MM.1S (cell line): ENCODE results near the gene AKAP13.

Source experiments
- DNase-seq: peaks from one replicate; pipeline ENCODE4 v3.0.0-alpha.2; 2015
- H2AFZ ChIP-seq: fragments of 300-600 bp; sonication (generic); 2 replicates; pipeline ENCODE4 v1.6.0; 2016; ENCODE audit warnings: antibody characterized with exemption, low read length
- H3F3A ChIP-seq: fragments of 300-600 bp; sonication (generic); 2 replicates; pipeline ENCODE4 v1.6.1; 2016; ENCODE audit warnings: mild to moderate bottlenecking, antibody characterized with exemption, low read length, moderate library complexity, mixed read lengths; ENCODE audit not compliant: insufficient read depth
- H3K27ac ChIP-seq: fragments of 300-600 bp; sonication (generic); 2 replicates; pipeline ENCODE4 v1.5.1; 2016; ENCODE audit warnings: mild to moderate bottlenecking, low read length
- H3K27me3 ChIP-seq: fragments of 300-600 bp; sonication (generic); replicated peaks from 2 replicates; pipeline ENCODE4 v1.6.0; 2016; ENCODE audit warnings: low read length; ENCODE audit not compliant: insufficient read depth
- H3K36me3 ChIP-seq: fragments of 300-600 bp; sonication (generic); replicated peaks from 2 replicates; pipeline ENCODE4 v1.6.1; 2016; ENCODE audit warnings: mild to moderate bottlenecking, low read length, mixed read lengths; ENCODE audit not compliant: insufficient read depth
- H3K4me1 ChIP-seq: fragments of 300-600 bp; sonication (generic); 2 replicates; pipeline ENCODE4 v1.6.1; 2016; ENCODE audit warnings: low read length, mixed read lengths
- H3K4me2 ChIP-seq: fragments of 300-600 bp; sonication (generic); 2 replicates; pipeline ENCODE4 v1.6.0; 2016; ENCODE audit warnings: low read depth, low read length
- H3K4me3 ChIP-seq: fragments of 300-600 bp; sonication (generic); 2 replicates; pipeline ENCODE4 v1.5.1; 2016; ENCODE audit warnings: low read length, mixed read lengths
- H3K79me2 ChIP-seq: fragments of 300-600 bp; sonication (generic); 2 replicates; pipeline ENCODE4 v1.6.1; 2016; ENCODE audit warnings: mixed run types, low read length, mixed read lengths
- H3K9ac ChIP-seq: fragments of 300-600 bp; sonication (generic); 2 replicates; pipeline ENCODE4 v1.6.1; 2016; ENCODE audit warnings: low read length, mixed read lengths
- H3K9me2 ChIP-seq: fragments of 300-600 bp; sonication (generic); replicated peaks from 2 replicates; pipeline ENCODE4 v1.6.1; 2016; ENCODE audit warnings: mild to moderate bottlenecking, low read length, mixed read lengths; ENCODE audit not compliant: insufficient read depth
- H3K9me3 ChIP-seq: fragments of 300-600 bp; sonication (generic); replicated peaks from 2 replicates; pipeline ENCODE4 v1.6.1; 2016; ENCODE audit warnings: mild to moderate bottlenecking, low read length, mixed read lengths; ENCODE audit not compliant: insufficient read depth
- H4K20me1 ChIP-seq: fragments of 300-600 bp; sonication (generic); 2 replicates; pipeline ENCODE4 v1.6.1; 2016; ENCODE audit warnings: mild to moderate bottlenecking, low read length, moderate library complexity, mixed read lengths; ENCODE audit not compliant: insufficient read depth
- EZH2 ChIP-seq: fragments of 300-600 bp; sonication (generic); optimal IDR thresholded peaks from 2 replicates; pipeline ENCODE3; 2017; ENCODE audit warnings: low read depth, mild to moderate bottlenecking, antibody characterized with exemption, low read length, mixed read lengths
- EZH2phosphoT487 ChIP-seq: fragments of 300-600 bp; sonication (generic); IDR thresholded peaks from 2 replicates; pipeline ENCODE4 v1.6.1; 2018; ENCODE audit warnings: antibody characterized with exemption, low read length
- TF ChIP-seq, protein P1 (sequence below): fragments of 300-600 bp; sonication (generic); IDR thresholded peaks from 2 replicates; pipeline ENCODE4 v1.5.1; 2016; ENCODE audit warnings: antibody characterized with exemption, low read length, mixed read lengths

The AKAP13 gene

DNA sequence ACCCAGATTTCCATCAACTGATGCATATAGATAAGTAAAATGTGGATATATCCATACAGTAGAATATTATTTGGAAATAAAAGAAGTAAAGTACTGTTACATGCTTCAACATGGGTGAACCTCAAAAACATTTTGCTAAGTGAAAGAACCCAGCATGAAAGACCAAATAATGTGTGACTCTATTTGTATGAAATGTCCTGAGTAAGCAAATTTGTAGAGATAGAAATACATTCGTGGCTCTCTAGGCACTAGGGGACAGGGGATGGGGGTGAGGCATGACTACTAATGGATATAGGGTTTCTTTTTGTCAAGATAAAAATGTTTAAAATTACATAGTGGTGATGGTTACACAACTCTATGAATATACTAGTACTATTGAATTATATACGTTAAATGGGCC lies 250.6 kb downstream of the AKAP13 start:
- no peak overlapping the region for H3K27ac ChIP-seq
- peaks cover 11% of the 10 kb centered on the region for H3K4me1 ChIP-seq
- no peaks in the 10 kb centered on the region for H4K20me1 ChIP-seq
- no peaks in the 10 kb centered on the region for H3K36me3 ChIP-seq
- TF ChIP-seq EZH2phosphoT487: no peak
- TF ChIP-seq, protein P1, sequence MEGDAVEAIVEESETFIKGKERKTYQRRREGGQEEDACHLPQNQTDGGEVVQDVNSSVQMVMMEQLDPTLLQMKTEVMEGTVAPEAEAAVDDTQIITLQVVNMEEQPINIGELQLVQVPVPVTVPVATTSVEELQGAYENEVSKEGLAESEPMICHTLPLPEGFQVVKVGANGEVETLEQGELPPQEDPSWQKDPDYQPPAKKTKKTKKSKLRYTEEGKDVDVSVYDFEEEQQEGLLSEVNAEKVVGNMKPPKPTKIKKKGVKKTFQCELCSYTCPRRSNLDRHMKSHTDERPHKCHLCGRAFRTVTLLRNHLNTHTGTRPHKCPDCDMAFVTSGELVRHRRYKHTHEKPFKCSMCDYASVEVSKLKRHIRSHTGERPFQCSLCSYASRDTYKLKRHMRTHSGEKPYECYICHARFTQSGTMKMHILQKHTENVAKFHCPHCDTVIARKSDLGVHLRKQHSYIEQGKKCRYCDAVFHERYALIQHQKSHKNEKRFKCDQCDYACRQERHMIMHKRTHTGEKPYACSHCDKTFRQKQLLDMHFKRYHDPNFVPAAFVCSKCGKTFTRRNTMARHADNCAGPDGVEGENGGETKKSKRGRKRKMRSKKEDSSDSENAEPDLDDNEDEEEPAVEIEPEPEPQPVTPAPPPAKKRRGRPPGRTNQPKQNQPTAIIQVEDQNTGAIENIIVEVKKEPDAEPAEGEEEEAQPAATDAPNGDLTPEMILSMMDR: no peak
- TF ChIP-seq EZH2: no peak
- no peaks in the 10 kb centered on the region for H3K9me3 ChIP-seq
- H3K79me2 ChIP-seq: no peaks in the 10 kb centered on the region
- H3K4me3 ChIP-seq: no peak overlapping the region
- H3K27me3 ChIP-seq: no peaks in the 10 kb centered on the region
- no peaks in the 10 kb centered on the region for H3K9me2 ChIP-seq
- no peak for DNase-seq
- no peak overlapping the region for H3K4me2 ChIP-seq
- H2AFZ ChIP-seq: no peak overlapping the region
- no peaks in the 10 kb centered on the region for H3F3A ChIP-seq
- H3K9ac ChIP-seq: no peak overlapping the region

DNA sequence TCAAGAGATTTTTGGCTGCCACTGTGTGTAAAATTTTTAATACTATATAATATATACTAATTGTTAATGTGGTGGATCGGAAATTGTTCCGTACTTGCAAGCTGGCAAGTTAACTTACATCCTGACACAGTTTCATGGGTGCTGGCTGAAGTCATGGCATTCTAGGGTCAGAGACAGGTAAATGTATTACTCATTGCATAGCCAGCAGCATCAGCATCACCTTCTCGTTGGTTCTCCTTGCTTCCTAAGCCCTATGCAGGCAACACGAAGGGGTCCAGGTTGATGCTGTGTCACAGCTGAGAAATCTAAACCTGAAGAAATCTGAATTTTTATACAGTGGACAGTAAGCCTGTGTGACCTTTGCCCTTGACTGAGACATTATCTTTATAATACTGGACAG lies 251.6 kb downstream of the AKAP13 start:
- Histone ChIP-seq H3F3A (no peaks in the 10 kb centered on the region), H3K4me2 (no peak overlapping the region), H3K4me1 (peaks cover 5% of the 10 kb centered on the region), H3K27ac (no peak overlapping the region), H3K36me3 (no peaks in the 10 kb centered on the region), H2AFZ (no peak overlapping the region), H3K27me3 (no peaks in the 10 kb centered on the region), H3K4me3 (no peak overlapping the region), H3K9me3 (no peaks in the 10 kb centered on the region), H3K79me2 (no peaks in the 10 kb centered on the region), H3K9me2 (no peaks in the 10 kb centered on the region), H3K9ac (no peak overlapping the region), H4K20me1 (no peaks in the 10 kb centered on the region)
- TF ChIP-seq, protein P1: no peak
- TF ChIP-seq EZH2phosphoT487 (no peak), EZH2 (no peak)
- no peak for DNase-seq

DNA sequence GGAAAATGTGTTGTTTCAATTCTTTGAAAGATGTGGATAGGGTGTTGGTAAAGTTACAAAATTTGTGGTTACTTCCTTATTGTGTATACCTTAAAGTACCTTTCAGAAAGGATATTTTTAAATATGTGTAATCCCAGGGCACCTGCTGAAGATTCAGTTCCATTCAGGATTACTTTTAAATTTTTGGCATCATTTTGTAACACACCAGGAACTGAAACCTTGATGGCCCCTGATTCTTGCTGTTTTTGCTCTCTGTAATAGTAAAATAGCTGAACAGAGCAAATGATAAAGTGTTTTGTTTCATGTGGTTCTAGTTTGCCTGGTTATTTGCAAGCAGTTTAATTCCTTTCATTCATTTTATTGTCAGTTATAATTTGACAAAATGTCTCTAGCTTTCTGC lies 253.5 kb downstream of the AKAP13 start:
- Histone ChIP-seq H3K4me1 (peaks cover 5% of the 10 kb centered on the region), H3K4me2 (no peak overlapping the region), H3K9ac (no peak overlapping the region), H3K9me3 (no peaks in the 10 kb centered on the region), H3F3A (no peaks in the 10 kb centered on the region), H3K79me2 (no peaks in the 10 kb centered on the region), H3K4me3 (no peak overlapping the region), H3K36me3 (no peaks in the 10 kb centered on the region), H3K9me2 (no peaks in the 10 kb centered on the region), H3K27me3 (no peaks in the 10 kb centered on the region), H2AFZ (no peak overlapping the region), H3K27ac (no peak overlapping the region), H4K20me1 (no peaks in the 10 kb centered on the region)
- TF ChIP-seq EZH2: no peak
- TF ChIP-seq EZH2phosphoT487: no peak
- TF ChIP-seq, protein P1: no peak
- no peak for DNase-seq
